GM21737 (cell line): ENCODE results near the gene SOX18.
A peak's percentile ranks its signal among the peaks of the same experiment; 100 is the strongest.

Source experiments
- ATAC-seq: cut with Tn5 transposase; IDR thresholded peaks from one replicate; pipeline ENCODE4 v1.9.1; 2021; ENCODE audit warnings: mild to moderate bottlenecking, moderate library complexity; ENCODE audit not compliant: unreplicated experiment

Gene SOX18

GRCh38 chr20:64039293-64040160 is 9.9 kb downstream of the SOX18 start:
- no peak for ATAC-seq

GRCh38 chr20:64038565-64039292 is 10.7 kb downstream of the SOX18 start:
- ATAC-seq, result peak; percentile 53

DNA sequence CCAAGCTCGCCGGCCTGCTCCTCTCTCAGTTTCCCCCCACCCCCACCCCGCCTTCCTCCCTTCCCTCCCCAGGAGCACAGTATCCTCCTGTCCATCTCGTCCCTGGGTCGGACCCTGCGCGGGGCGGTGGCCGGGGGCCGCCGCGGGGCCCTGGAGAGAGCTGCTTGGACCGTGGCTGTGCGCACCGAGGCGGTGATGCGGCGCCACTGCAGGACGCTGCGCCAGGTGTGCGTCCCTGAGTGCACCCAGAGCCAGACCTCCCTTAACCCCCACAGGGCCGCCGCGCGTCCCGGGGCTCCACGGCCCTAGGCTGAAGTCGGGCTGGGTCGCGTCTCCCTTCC is 11.2 kb downstream of the SOX18 start:
- ATAC-seq, result peak; percentile 31

DNA sequence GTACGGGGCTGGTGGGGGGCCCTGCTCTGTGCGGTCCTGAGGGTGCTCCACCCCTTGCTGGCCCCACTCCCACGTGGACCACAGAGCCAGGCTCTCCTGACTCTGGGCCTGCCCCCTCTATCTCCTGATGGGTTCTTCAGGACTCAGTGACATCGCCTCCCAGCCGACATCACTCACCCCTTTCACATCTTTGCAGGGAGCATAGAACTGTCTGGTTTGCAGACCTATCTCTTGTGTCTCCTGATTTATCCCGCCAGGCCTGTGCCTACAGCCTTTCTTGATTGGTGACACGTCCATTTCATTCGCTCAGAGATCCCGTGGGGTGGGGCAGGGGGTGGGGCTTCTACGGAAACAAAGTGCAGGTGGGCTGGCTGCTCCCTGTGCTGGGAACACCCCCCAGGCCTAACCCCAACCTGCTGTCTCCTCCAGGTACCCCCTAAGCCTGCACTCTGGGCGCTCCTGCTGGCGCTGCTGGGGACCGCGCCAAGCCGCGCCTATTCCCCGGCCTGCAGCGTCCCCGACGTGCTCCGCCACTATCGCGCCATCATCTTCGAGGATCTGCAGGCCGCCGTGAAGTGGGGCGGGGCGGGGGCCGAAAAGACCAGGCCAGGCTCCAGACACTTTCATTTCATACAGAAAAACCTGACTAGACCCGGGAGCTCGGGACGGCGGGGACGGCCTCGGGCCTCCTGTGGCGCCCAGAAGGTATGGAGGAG is 11.8 kb downstream of the SOX18 start:
- no peak for ATAC-seq

DNA sequence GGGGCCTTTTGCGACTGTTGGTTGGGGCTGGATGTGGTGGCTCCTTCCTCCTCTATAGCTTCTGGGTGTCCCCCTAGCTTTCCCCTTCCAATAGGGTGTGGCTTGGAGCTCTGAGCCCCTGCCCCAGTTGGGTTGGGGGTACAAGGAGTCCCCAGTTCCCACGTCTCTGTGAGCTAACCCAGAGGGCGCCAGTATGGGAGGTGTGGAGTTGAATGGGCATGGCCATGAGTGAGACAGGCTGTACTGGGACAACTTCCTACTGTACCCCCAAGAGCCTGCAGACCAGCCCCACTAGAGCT is 12.3 kb downstream of the SOX18 start:
- ATAC-seq, result no peak

DNA sequence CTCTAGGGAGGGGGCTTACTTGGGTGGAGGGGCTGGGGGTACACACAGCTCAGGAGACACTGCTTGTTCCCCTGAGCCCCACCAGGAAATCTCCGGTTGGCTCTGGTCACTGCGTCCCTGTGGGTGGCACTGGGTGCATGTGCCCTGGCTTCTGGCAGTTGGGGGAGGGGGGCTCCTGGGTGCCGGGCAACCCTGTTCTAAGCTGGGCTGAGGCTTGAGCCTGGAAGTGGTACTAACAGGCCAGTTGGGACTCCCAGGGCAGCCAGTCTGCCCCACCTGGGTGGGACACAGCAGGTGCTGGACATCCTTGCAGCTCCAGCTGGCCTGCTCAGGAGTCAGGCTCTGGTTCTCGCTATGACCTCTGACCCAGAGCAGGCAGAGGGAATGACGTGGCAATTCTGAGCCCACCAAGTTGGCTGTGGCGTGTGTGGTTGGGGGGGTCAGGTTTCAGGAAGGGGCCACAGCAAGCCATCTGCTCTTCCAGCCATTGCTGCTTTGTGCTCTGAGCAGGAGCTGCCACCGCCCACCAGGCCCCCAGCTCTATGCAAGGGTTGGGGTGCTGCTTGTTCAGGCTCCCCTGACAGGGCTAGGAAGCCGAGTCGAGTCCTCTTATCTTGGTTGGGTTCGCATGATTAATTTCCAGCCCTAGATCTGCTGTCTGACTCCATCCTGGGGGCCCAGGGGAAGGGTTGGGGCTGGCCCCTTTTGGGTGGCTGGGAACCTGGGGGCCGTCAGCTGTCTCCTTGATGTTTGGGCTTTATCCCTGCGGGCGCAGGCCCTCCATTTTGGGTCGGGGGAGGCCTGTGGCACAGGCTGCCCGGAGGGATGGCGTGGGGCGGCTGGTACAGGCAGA is 12.9 kb downstream of the SOX18 start:
- ATAC-seq, result no peak

DNA sequence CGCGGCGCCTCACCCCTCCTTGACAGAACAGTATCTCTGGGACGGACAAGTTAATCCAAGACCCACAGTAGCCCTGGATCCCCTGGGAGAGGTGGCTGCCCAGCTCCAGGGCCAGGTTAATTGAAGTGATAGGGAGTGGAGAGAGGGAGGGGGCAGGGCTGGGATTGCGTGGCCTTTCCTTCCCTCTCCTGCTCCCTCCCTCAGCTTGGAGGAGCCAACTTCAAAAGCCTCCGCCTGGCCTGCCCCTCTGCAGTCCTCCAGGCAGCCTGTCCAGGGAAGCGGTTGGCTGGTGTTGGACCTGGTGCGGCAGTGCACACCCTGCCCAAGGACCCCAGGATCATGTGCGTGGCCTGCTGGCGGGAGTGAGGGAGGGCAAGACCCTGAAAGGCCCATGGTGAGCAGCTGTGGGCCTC is 13.5 kb downstream of the SOX18 start, which contains the start of gene C20orf204:
C20orf204 (plus strand) TSS at position 250 of the 413 bp plus-strand sequence; CDS start at position 392, 142 bp downstream.
- ATAC-seq, result no peak

DNA sequence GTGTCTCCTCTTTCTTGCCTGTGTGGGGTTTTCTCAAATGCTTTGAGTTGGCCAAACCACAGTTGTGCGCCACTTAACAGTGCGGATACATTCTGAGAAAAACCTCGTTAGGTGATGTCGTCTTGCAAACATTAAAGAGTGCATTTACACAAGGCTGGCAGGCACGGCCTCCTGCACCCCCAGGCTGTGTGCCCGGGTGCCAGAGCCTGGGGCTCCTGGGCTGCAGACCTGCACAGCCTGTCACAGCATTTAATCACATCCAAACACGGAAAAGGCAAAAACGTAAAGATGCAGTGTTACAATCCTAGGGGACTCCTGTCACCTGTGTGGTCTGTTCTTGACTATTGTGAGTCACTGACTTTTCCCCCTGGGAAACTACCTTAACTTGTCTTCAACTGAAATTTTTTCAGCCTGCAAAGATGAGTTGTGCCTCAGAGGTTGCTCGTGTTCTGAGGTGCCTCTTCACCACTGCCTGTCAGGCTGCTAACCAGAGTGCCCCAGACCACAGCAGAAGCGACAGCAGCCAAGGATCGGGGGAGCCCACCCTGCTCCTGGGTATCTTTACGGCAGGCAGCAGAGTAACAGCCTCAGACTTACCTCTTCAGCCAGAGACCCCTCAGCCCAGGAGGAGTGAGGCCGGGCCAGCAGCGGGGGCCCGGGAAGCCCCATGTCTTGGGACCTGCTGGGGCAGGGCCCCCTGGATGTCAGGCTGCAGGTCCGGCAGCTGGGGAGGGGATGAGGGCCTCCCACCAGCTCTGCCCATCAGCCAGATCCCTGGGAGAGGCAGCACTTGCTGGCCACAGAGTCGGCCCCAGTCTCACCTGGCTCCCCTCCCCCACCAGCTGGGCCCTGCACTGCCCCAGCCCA is 14.1 kb downstream of the SOX18 start:
- no peak for ATAC-seq

DNA sequence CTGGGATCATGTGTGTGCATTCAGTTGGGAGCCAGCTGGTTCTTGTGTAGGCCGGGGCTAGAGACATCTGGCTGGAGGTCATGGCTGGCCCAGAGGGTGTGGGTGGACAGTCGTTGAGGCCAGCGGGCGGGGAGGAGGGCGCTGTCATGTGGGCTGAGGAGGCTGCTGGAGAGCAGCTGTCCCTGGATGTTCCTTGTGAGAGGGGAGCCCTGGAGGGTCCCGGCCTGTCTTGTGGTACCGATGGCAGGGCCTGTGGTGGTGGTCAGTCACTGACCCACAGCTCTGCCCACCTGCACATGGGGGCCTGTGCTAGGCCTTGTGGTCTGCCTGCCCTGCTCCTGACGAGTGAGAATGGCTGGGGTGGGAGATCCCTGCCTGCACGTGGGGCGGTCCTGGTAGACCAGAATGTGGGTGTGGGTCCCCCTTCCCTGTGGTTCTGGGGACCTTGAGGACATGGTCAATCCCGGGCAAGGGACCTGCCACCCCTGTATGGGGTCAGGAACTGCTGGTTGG is 15.4 kb downstream of the SOX18 start:
- ATAC-seq, result no peak

- ATAC-seq, result no peak
Measured at GRCh38 chr20:64032706-64033624, 16.5 kb downstream of the SOX18 start.

DNA sequence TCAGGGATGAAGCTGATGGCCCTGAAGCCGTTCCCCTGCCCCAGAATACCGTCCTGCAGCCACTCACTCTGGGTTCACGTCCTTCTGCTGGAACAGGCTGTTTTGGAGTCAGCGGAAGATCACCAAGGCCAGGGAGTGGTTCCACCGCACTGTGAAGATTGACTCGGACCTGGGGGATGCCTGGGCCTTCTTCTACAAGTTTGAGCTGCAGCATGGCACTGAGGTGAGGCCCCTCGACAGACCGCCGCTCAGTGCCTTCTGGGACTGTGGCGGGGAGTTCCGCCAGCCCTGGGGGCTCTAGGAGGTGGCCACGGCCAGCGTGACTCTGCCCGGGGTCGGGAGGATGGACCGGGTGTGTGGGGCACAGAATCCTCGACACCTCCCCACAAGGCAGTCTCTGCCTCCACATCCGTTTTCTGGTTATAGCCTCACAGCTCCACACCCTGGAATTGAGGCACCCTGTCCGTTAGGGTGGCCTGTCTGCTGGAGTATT is 17.6 kb downstream of the SOX18 start:
- no peak for ATAC-seq

DNA sequence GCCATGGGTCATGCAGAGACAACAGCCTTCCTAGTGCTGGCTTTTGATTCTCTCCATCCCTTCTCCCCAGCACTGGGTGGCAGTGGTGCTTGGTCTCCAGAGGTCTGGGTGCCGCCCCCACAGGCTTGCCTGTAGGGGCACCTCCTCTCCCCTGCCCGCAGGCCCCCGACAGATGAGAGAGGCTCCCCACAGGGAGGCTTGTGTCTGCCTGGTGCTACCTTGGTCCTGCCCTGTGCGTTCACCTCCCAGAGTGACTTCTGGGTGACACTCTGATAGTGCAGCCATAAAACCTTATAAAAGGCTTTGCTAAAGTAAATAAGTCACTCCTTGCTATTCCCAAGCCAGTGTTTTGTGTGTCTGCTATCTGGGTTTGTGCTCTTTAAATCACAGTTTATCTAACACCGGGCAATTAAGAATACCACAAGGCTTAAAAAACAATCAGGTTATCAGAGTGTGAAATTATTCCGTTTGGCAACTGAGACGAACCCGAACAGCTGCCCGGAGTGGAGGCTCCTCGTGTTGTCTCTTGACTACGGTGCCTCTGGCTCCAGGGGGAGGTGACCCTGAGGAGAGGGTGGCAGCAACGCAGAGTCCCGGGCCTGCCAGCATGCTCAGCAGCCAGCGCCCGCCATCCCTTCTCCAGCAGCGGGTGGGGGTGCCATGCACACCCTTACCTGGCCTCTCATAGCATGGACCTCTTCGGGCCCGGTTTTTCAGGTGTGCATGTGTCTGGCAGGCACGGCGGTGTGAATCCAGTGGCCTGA is 18.9 kb downstream of the SOX18 start:
- no peak for ATAC-seq

GRCh38 chr20:64029293-64030117 is 19.9 kb downstream of the SOX18 start:
- ATAC-seq, result no peak

DNA sequence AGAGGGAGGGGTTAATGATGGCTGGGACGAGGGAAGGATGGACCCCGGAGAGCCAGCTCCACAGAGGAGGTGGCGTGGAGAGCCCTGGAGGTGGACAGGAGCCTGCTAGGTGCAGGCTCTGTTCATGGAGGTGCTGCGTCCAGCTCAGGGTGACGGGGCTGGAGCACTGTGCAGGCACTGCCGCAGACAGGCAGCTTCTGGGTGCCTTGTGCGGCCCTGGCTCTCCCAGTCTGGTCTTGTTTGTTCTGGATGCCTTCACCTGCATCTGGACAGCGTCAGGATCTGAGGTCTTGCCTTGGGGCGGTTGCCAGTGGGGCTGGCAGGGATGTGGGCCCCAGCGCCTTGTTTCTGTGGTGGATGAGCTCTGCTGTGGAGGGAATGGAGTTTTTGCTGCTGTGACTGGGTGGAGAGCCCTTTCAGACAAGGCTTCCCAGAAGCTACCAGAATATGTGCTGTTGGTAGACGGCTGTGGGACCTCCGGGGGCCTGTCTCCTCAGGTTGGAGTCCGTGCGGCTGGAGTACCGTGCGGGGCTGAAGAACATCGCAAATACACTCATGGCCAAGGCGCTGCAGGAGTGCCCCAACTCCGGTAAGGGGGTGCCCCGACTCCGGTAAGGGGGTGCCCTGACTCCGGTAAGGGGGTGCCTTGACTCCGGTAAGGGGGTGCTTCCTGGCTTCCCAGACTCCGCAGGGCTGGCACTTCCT is 21.3 kb downstream of the SOX18 start:
- no peak for ATAC-seq

GRCh38 chr20:64025826-64026412 is 23.5 kb downstream of the SOX18 start:
- ATAC-seq, result no peak
